ENCODE measurements around the gene ZBTB24. TPM values are rescaled to one million over a fixed set of nuclear protein-coding genes. Genes with fewer than 3 reads are reported as not detected.

The ZBTB24 gene
- total RNA-seq, 2 experiments from 2014 or later = 15.3 to 17.0 TPM

- BruUV-seq (replicated peaks) = no TSS peak
Observed at GRCh38 chr6:109516929-109517328, 33.9 kb upstream of the ZBTB24 start.

GRCh38 chr6:109515781-109516409 lies 32.9 kb upstream of the ZBTB24 start:
- Histone ChIP-seq H3K36me3 (ENCODE audit: insufficient read depth, low read length) (no peaks in the 10 kb centered on the region), H3K4me1 (ENCODE audit: insufficient read depth, low read length, poor library complexity, severe bottlenecking) (no peaks in the 10 kb centered on the region), H3K4me3 (ENCODE audit: low read depth, low read length, poor library complexity, severe bottlenecking) (peak overlapping the region; percentile 20), H3K4me2 (ENCODE audit: low read length) (peak overlapping the region; percentile 30), H4K20me1 (ENCODE audit: insufficient read depth, low read length) (no peaks in the 10 kb centered on the region), H3K79me2 (ENCODE audit: insufficient read depth, low read depth, low read length) (no peaks in the 10 kb centered on the region), H3K27ac (ENCODE audit: low read depth, low read length, poor library complexity, severe bottlenecking) (no peak overlapping the region), H3K9me3 (ENCODE audit: low read length) (no peaks in the 10 kb centered on the region), H2AFZ (ENCODE audit: low read length) (peak overlapping the region; percentile 13; the same call in 1 of the 2 replicates), H3K9me2 (ENCODE audit: insufficient read depth, low read length) (no peaks in the 10 kb centered on the region)
- no TSS peak for BruUV-seq (replicated peaks)
- TF ChIP-seq, protein P1, sequence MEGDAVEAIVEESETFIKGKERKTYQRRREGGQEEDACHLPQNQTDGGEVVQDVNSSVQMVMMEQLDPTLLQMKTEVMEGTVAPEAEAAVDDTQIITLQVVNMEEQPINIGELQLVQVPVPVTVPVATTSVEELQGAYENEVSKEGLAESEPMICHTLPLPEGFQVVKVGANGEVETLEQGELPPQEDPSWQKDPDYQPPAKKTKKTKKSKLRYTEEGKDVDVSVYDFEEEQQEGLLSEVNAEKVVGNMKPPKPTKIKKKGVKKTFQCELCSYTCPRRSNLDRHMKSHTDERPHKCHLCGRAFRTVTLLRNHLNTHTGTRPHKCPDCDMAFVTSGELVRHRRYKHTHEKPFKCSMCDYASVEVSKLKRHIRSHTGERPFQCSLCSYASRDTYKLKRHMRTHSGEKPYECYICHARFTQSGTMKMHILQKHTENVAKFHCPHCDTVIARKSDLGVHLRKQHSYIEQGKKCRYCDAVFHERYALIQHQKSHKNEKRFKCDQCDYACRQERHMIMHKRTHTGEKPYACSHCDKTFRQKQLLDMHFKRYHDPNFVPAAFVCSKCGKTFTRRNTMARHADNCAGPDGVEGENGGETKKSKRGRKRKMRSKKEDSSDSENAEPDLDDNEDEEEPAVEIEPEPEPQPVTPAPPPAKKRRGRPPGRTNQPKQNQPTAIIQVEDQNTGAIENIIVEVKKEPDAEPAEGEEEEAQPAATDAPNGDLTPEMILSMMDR (conservative IDR thresholded peaks at IDR 0.05; ENCODE audit: low read length) = no peak
- no peak for TF ChIP-seq EZH2phosphoT487 (IDR thresholded peaks at IDR 0.05; ENCODE audit: borderline replicate concordance, low read depth, low read length)
- CTCF ChIA-PET (ENCODE audit: unreplicated experiment) = no interaction called here
- POLR2A ChIA-PET = interaction anchor here (0.6 to 0.7 kb wide), 3 partner anchors 28 to 1494 kb away, joined by 3 read pairs; no protein-coding TSS in a partner anchor
- no peak for DNase-seq (ENCODE audit: low spot score)
- intact Hi-C loops (cut with micrococcal nuclease; ENCODE audit: unreplicated experiment) = no loop called here

More at GRCh38 chr6:109516929-109517328, 33.9 kb upstream of the ZBTB24 start:
- H3K79me2 ChIP-seq (ENCODE audit: insufficient read depth, low read depth, low read length) = no peaks in the 10 kb centered on the region
- H3K4me2 ChIP-seq (ENCODE audit: low read length) = no peak overlapping the region
- no peaks in the 10 kb centered on the region for H3K9me2 ChIP-seq (ENCODE audit: insufficient read depth, low read length)
- no peak overlapping the region for H2AFZ ChIP-seq (ENCODE audit: low read length)
- CTCF ChIA-PET (ENCODE audit: unreplicated experiment) = no interaction called here
- no peaks in the 10 kb centered on the region for H3K4me1 ChIP-seq (ENCODE audit: insufficient read depth, low read length, poor library complexity, severe bottlenecking)
- TF ChIP-seq, protein P1 (conservative IDR thresholded peaks at IDR 0.05; ENCODE audit: low read length) = no peak
- TF ChIP-seq EZH2phosphoT487 (IDR thresholded peaks at IDR 0.05; ENCODE audit: borderline replicate concordance, low read depth, low read length) = no peak
- H3K36me3 ChIP-seq (ENCODE audit: insufficient read depth, low read length) = no peaks in the 10 kb centered on the region
- no peak for DNase-seq (ENCODE audit: low spot score)
- H3K27ac ChIP-seq (ENCODE audit: low read depth, low read length, poor library complexity, severe bottlenecking) = no peak overlapping the region
- POLR2A ChIA-PET = interaction anchor here (0.7 kb wide), 1 partner anchor 114 kb away, joined by 3 read pairs; no protein-coding TSS in a partner anchor
- H3K4me3 ChIP-seq (ENCODE audit: low read depth, low read length, poor library complexity, severe bottlenecking) = no peak overlapping the region
- no peaks in the 10 kb centered on the region for H4K20me1 ChIP-seq (ENCODE audit: insufficient read depth, low read length)
- no peaks in the 10 kb centered on the region for H3K9me3 ChIP-seq (ENCODE audit: low read length)
- intact Hi-C loops (cut with micrococcal nuclease; ENCODE audit: unreplicated experiment) = no loop called here

DNA sequence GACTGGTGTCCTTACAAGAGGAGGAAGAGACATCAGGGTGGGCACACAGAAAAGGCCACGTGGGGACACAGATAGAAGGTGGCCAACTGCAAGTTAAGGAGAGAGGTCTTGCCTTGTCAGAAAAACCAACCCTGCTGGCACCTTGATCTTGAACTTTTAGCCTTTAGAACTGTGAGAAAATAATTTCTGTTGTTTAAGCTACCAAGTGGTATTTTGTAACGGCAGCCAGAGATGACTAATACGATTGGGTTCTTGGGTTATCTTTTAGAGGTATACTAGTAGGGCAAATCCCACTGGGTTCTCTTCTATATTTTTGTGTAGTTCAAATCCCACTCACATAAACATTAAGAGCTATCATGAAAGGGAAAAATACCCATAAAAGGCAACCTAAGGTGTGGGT lies 31.9 kb upstream of the ZBTB24 start:
- BruUV-seq (replicated peaks) = no TSS peak
- H3K36me3 ChIP-seq (ENCODE audit: insufficient read depth, low read length) = no peaks in the 10 kb centered on the region
- H3K4me3 ChIP-seq (ENCODE audit: low read depth, low read length, poor library complexity, severe bottlenecking) = no peak overlapping the region
- H3K27ac ChIP-seq (ENCODE audit: low read depth, low read length, poor library complexity, severe bottlenecking) = no peak overlapping the region
- no peak overlapping the region for H3K4me2 ChIP-seq (ENCODE audit: low read length)
- no peaks in the 10 kb centered on the region for H3K9me2 ChIP-seq (ENCODE audit: insufficient read depth, low read length)
- TF ChIP-seq EZH2phosphoT487 (IDR thresholded peaks at IDR 0.05; ENCODE audit: borderline replicate concordance, low read depth, low read length) = no peak
- TF ChIP-seq, protein P1 (conservative IDR thresholded peaks at IDR 0.05; ENCODE audit: low read length) = no peak
- no peaks in the 10 kb centered on the region for H4K20me1 ChIP-seq (ENCODE audit: insufficient read depth, low read length)
- intact Hi-C loops (cut with micrococcal nuclease; ENCODE audit: unreplicated experiment) = no loop called here
- no peaks in the 10 kb centered on the region for H3K9me3 ChIP-seq (ENCODE audit: low read length)
- CTCF ChIA-PET (ENCODE audit: unreplicated experiment) = no interaction called here
- no peaks in the 10 kb centered on the region for H3K79me2 ChIP-seq (ENCODE audit: insufficient read depth, low read depth, low read length)
- DNase-seq (ENCODE audit: low spot score) = no peak
- no peak overlapping the region for H2AFZ ChIP-seq (ENCODE audit: low read length)
- no peaks in the 10 kb centered on the region for H3K4me1 ChIP-seq (ENCODE audit: insufficient read depth, low read length, poor library complexity, severe bottlenecking)
- POLR2A ChIA-PET = no interaction called here
